OCI-LY7 (cell line): ENCODE measurements around the gene DAP3. TPM values are rescaled to one million over a fixed set of nuclear protein-coding genes. Genes with fewer than 3 reads are reported as not detected.
"Not testable (repeated sequence)": the region's sequence is repeated elsewhere in the genome, so short reads cannot be mapped to it uniquely, and the experiment has no call there.

Source experiments
- BruUV-seq: library from RNA; stranded (reverse); fragments of 400-500 nt; replicated peaks from 2 replicates; lab custom pipeline; 2021; lab: Mats Ljungman, UMichigan
- CTCF ChIA-PET: fragments of 300-600 bp; sonication (Branson Sonifier 250); formaldehyde crosslinking; loops from one replicate; lab custom pipeline; 2022; ENCODE audit warnings: antibody characterized with exemption; ENCODE audit not compliant: unreplicated experiment; lab: Charles Lee
- POLR2A ChIA-PET: fragments of 300-600 bp; sonication (Branson Sonifier 250); formaldehyde crosslinking; loops from one replicate; lab custom pipeline; 2022; ENCODE audit warnings: antibody characterized with exemption; lab: Charles Lee
- DNase-seq: peaks from one replicate; pipeline ENCODE4 v3.0.0-alpha.2; 2015; ENCODE audit warnings: low spot score
- H2AFZ ChIP-seq: fragments of 200-600 bp; sonication (generic), shearing (Covaris generic); 2 replicates; pipeline ENCODE4 v1.6.1; 2014; ENCODE audit warnings: mild to moderate bottlenecking, antibody characterized with exemption, low read length, moderate library complexity
- H3K27ac ChIP-seq: fragments of 200-600 bp; sonication (generic); 2 replicates; pipeline ENCODE4 v1.5.1; 2014; ENCODE audit warnings: mixed run types, low read depth, mild to moderate bottlenecking, moderate library complexity, low read length, inconsistent platforms; ENCODE audit not compliant: poor library complexity, severe bottlenecking
- H3K36me3 ChIP-seq: fragments of 200-600 bp; sonication (generic); 2 replicates; pipeline ENCODE4 v1.6.1; 2014; ENCODE audit warnings: mild to moderate bottlenecking, antibody characterized with exemption, low read length, moderate library complexity, mixed read lengths; ENCODE audit not compliant: insufficient read depth
- H3K4me1 ChIP-seq: fragments of 200-600 bp; sonication (generic); 2 replicates; pipeline ENCODE4 v1.5.1; 2014; ENCODE audit warnings: mild to moderate bottlenecking, low read length; ENCODE audit not compliant: insufficient read depth, poor library complexity, severe bottlenecking
- H3K4me2 ChIP-seq: fragments of 200-600 bp; sonication (generic); 2 replicates; pipeline ENCODE4 v1.6.1; 2014; ENCODE audit warnings: mild to moderate bottlenecking, low read length
- H3K4me3 ChIP-seq: fragments of 200-600 bp; sonication (generic); 2 replicates; pipeline ENCODE4 v1.5.1; 2014; ENCODE audit warnings: mild to moderate bottlenecking, low read depth, low read length; ENCODE audit not compliant: poor library complexity, severe bottlenecking
- H3K79me2 ChIP-seq: fragments of 200-600 bp; sonication (generic); 2 replicates; pipeline ENCODE4 v1.6.1; 2016; ENCODE audit warnings: low read depth, mild to moderate bottlenecking, low read length, moderate library complexity, mixed read lengths; ENCODE audit not compliant: insufficient read depth
- H3K9me2 ChIP-seq: fragments of 200-600 bp; sonication (generic); 2 replicates; pipeline ENCODE4 v1.6.1; 2016; ENCODE audit warnings: mild to moderate bottlenecking, low read length, mixed read lengths; ENCODE audit not compliant: insufficient read depth
- H3K9me3 ChIP-seq: fragments of 200-600 bp; sonication (generic); 2 replicates; pipeline ENCODE4 v1.6.1; 2014; ENCODE audit warnings: mild to moderate bottlenecking, mixed run types, low read length, mixed read lengths
- H4K20me1 ChIP-seq: fragments of 200-600 bp; sonication (generic); 2 replicates; pipeline ENCODE4 v1.6.1; 2014; ENCODE audit warnings: mild to moderate bottlenecking, antibody characterized with exemption, low read length, moderate library complexity, mixed read lengths; ENCODE audit not compliant: insufficient read depth
- CTCF ChIP-seq: fragments of 200-600 bp; sonication (generic); conservative IDR thresholded peaks from 2 replicates; pipeline ENCODE4 v1.5.1; 2014; ENCODE audit warnings: mild to moderate bottlenecking, antibody characterized with exemption, low read length, moderate library complexity, mixed read lengths
- EZH2phosphoT487 ChIP-seq: fragments of 200-600 bp; sonication (generic); IDR thresholded peaks from 2 replicates; pipeline ENCODE4 v1.6.1; 2018; ENCODE audit warnings: low read depth, borderline replicate concordance, mild to moderate bottlenecking, mixed run types, antibody characterized with exemption, low read length, moderate library complexity, mixed read lengths
- intact Hi-C: fragments of 100-400 bp; cut with micrococcal nuclease; formaldehyde crosslinking; loops from one replicate; pipeline ENCODE4 v1.10.0; 2022; ENCODE audit not compliant: unreplicated experiment
- total RNA-seq, 2 experiments: library from RNA; depleted of rRNA in 1 of 2; stranded (reverse); fragments of >200 nt in 1 of 2; shearing (Covaris generic) in 1 of 2; gene quantifications; 2 replicates each; pipeline ENCODE4 v1.2.3, GENCODE V29; 2014 to 2022

DAP3 gene
- total RNA-seq, 2 experiments from 2014 or later: 110 to 178 TPM

DNA sequence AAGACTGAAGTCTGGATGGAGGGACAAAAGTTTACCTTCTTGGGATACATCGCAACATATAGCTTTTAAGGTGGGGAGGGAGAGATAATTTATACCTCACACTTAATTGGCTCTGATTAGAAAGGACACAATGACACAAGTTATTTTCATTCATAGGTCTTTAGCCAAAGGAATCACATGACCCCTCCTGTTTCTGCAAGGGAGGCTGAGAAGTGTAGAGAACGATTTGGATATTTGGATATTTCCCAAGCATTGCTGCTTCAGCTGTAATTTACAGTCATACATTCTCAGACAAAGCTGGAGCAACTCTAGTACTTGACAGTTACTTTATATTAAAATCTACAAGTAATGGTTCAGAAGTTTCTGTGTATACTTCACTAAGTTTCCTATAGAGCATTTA is 24.2 kb downstream of the DAP3 start:
- POLR2A ChIA-PET: no interaction called here
- BruUV-seq: no TSS peak

GRCh38 chr1:155715056-155715455 is 26.2 kb downstream of the DAP3 start:
- H3K4me2 ChIP-seq, CTCF ChIA-PET, H3K9me3 ChIP-seq, BruUV-seq, H3K27ac ChIP-seq, H4K20me1 ChIP-seq, intact Hi-C loops, H2AFZ ChIP-seq, H3K4me3 ChIP-seq, H3K4me1 ChIP-seq, DNase-seq, H3K9me2 ChIP-seq: not testable (repeated sequence)
- POLR2A ChIA-PET: interaction anchor here (0.6 kb wide), 1 partner anchor 49 kb away, joined by 3 read pairs; no protein-coding TSS in a partner anchor
- Histone ChIP-seq H3K79me2 (peaks cover 24% of the 10 kb centered on the region), H3K36me3 (peaks cover 85% of the 10 kb centered on the region)

More for the DNA sequence above, 24.2 kb downstream of the DAP3 start:
- no peak overlapping the region for H2AFZ ChIP-seq
- H3K4me3 ChIP-seq: no peak overlapping the region
- H3K27ac ChIP-seq: no peak overlapping the region
- peaks cover 42% of the 10 kb centered on the region for H3K79me2 ChIP-seq
- peaks cover 9% of the 10 kb centered on the region for H3K4me1 ChIP-seq
- intact Hi-C loops: no loop called here
- H3K4me2 ChIP-seq: no peak overlapping the region
- CTCF ChIA-PET: no interaction called here
- H3K9me3 ChIP-seq: peaks cover 4% of the 10 kb centered on the region; the same call in 1 of the 2 replicates
- H3K36me3 ChIP-seq: peaks cover 92% of the 10 kb centered on the region
- DNase-seq: no peak
- no peak for TF ChIP-seq CTCF
- H3K9me2 ChIP-seq: no peaks in the 10 kb centered on the region
- no peaks in the 10 kb centered on the region for H4K20me1 ChIP-seq

DNA sequence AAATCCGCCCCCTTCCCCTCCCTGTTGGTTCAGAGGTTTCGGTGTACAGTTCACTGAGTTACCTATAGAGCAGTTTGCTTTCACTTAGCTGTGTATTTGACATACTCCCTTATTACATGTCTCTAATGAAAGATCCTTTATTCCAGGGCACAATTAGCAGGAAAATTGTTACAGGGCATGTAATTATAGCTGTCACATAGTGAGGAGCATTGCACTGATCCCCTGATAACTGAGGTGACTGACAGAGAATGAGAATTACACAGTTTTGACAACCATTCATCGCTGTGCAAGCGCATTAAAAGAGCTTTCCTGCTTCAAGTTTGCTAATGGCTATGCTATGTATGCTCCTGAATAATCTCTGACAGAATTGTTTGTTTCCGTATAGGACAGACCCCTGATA is 26.9 kb downstream of the DAP3 start:
- Histone ChIP-seq H4K20me1 (no peaks in the 10 kb centered on the region), H3K4me3 (no peak overlapping the region), H2AFZ (no peak overlapping the region), H3K79me2 (peaks cover 24% of the 10 kb centered on the region), H3K4me2 (no peak overlapping the region), H3K36me3 (peaks cover 85% of the 10 kb centered on the region), H3K4me1 (peaks cover 9% of the 10 kb centered on the region), H3K9me3 (no peaks in the 10 kb centered on the region), H3K27ac (no peak overlapping the region), H3K9me2 (no peaks in the 10 kb centered on the region)
- no TSS peak for BruUV-seq
- intact Hi-C loops: no loop called here
- POLR2A ChIA-PET: interaction anchor here (0.6 kb wide), 2 partner anchors 48 to 212 kb away, joined by 3 read pairs; no protein-coding TSS in a partner anchor
- TF ChIP-seq EZH2phosphoT487 (no peak), CTCF (no peak)
- CTCF ChIA-PET: no interaction called here
- DNase-seq: no peak
